ENCODE data around the gene IRF5.
"Not testable (repeated sequence)": the region's sequence is repeated elsewhere in the genome, so short reads cannot be mapped to it uniquely, and the experiment has no call there.

The IRF5 gene

GRCh38 chr7:128909625-128910568 is 27.8 kb upstream of the IRF5 start:
- H3K36me3 ChIP-seq (ENCODE audit: control insufficient read depth, insufficient read depth, low read length), result no peaks in the 10 kb centered on the region
- no peaks in the 10 kb centered on the region for H3K27me3 ChIP-seq (replicated peaks; ENCODE audit: control insufficient read depth, insufficient read depth, low read length)
- no peak for TF ChIP-seq CTCF (IDR thresholded peaks at IDR 0.05; ENCODE audit: insufficient read depth, low read length, poor library complexity, severe bottlenecking)
- DNase-seq (ENCODE audit: extremely low read depth, insufficient read length), result no peak
- no peak overlapping the region for H3K4me3 ChIP-seq (replicated peaks; ENCODE audit: low read depth, low read length)

DNA sequence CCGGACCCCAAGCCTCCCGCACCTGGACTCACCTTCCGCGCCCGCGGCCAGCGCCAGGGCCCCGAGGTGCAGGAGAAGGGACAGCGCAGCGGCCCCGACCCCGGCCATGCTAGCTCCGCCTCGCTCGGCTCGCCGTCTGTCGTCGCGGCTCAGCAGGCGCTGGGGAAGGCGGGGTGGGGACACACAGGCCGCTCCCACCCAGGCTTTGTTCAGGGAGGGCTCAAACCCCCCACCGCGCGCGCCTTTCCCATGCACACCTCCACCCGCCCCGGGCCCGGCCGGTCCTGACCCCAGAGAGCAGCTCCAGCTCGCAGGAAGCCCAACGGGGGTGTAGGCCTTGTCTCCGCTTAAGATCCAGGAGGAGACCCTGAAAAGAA is 27.2 kb upstream of the IRF5 start, which contains the start of gene KCP:
Gene KCP, minus strand, starts transcription at position 141 of the 377 bp plus-strand sequence. Its CDS starts 33 bp downstream, at position 108.
- no peak within 1 kb of the TSS for H3K4me3 ChIP-seq (replicated peaks; ENCODE audit: low read depth, low read length)
- no peak for DNase-seq (ENCODE audit: extremely low read depth, insufficient read length)
- TF ChIP-seq CTCF (IDR thresholded peaks at IDR 0.05; ENCODE audit: insufficient read depth, low read length, poor library complexity, severe bottlenecking), result no peak
- H3K36me3 ChIP-seq (ENCODE audit: control insufficient read depth, insufficient read depth, low read length), result no peaks in the 10 kb centered on the region
- H3K27me3 ChIP-seq (replicated peaks; ENCODE audit: control insufficient read depth, insufficient read depth, low read length), result no peaks in the 10 kb centered on the region

DNA sequence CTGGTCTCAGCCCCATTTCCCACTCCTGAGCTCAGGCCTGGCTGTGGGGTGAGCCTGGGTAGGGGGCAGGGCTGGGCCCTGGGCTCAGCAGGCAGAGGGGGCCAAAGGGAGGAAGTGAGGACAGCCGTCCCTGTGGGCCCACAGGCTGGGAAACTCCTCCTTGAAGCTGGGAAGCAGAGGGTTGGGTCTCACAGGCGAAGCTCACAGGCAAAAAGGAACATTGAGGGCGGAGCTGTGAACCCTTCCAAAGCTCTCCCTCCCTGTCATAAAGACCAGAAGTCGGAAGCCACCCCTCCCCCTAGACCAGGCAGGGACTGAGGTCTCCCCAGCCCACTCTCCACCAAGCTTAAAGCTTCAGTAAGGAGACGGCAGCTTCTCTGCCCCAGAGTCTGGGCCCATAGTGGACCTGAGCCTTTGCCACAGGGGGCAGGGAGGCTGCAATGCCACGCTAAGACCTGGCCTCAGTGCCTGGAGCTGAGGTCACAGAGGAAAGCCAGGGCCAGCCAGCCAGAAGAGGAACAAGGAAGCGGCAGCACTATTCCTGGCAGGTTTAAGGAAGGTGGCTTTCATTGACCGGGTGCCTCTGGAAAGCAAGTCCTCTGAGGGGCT is 26.2 kb upstream of the IRF5 start:
- no peaks in the 10 kb centered on the region for H3K36me3 ChIP-seq (ENCODE audit: control insufficient read depth, insufficient read depth, low read length)
- no peak overlapping the region for H3K4me3 ChIP-seq (replicated peaks; ENCODE audit: low read depth, low read length)
- TF ChIP-seq CTCF (IDR thresholded peaks at IDR 0.05; ENCODE audit: insufficient read depth, low read length, poor library complexity, severe bottlenecking), result no peak
- H3K27me3 ChIP-seq (replicated peaks; ENCODE audit: control insufficient read depth, insufficient read depth, low read length), result no peaks in the 10 kb centered on the region
- no peak for DNase-seq (ENCODE audit: extremely low read depth, insufficient read length)

DNA sequence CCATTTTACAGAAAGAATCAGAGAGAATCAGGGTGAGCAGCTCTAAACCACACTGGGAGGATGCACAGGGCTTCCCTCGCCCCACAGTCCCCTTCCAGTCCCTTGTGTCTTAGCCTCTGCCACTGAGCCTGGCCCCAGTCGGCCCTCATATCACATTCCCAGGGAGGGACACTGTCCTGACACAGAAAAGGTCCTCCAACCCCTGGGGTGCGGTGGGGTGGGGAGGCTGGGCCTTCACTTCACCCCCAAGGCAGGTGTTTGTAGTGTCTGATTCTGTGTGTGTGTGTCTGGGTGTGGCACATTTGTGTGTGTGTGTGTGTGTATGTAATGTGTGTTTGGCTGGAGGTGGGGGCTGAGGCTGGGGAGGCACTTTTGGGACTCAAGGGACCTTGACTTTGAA is 25.4 kb upstream of the IRF5 start:
- Histone ChIP-seq H3K27me3 (replicated peaks; ENCODE audit: control insufficient read depth, insufficient read depth, low read length) (no peaks in the 10 kb centered on the region), H3K36me3 (ENCODE audit: control insufficient read depth, insufficient read depth, low read length) (no peaks in the 10 kb centered on the region), H3K4me3 (replicated peaks; ENCODE audit: low read depth, low read length) (no peak overlapping the region)
- DNase-seq (ENCODE audit: extremely low read depth, insufficient read length), result no peak
- TF ChIP-seq CTCF (IDR thresholded peaks at IDR 0.05; ENCODE audit: insufficient read depth, low read length, poor library complexity, severe bottlenecking), result no peak

GRCh38 chr7:128912709-128913495 is 24.8 kb upstream of the IRF5 start:
- not testable (repeated sequence) for H3K4me3 ChIP-seq (replicated peaks; ENCODE audit: low read depth, low read length); H3K27me3 ChIP-seq (replicated peaks; ENCODE audit: control insufficient read depth, insufficient read depth, low read length); H3K36me3 ChIP-seq (ENCODE audit: control insufficient read depth, insufficient read depth, low read length); DNase-seq (ENCODE audit: extremely low read depth, insufficient read length)

Data from GM06990 (cell line).